A673 (cell line): Measurements from ENCODE around the gene KAZN. TPM values are rescaled to one million over a fixed set of nuclear protein-coding genes. Genes with fewer than 3 reads are reported as not detected.

Experiments used
- BruUV-seq: library from RNA; stranded (reverse); fragments of 400-500 nt; replicated peaks from 2 replicates; lab custom pipeline; 2021; lab: Mats Ljungman, UMichigan
- CTCF ChIA-PET: fragments of 300-600 bp; sonication (Branson Sonifier 250); formaldehyde crosslinking; loops from one replicate; lab custom pipeline; 2022; ENCODE audit warnings: antibody characterized with exemption; lab: Charles Lee
- POLR2A ChIA-PET: fragments of 300-600 bp; sonication (Branson Sonifier 250); formaldehyde crosslinking; loops from one replicate; lab custom pipeline; 2022; ENCODE audit warnings: antibody characterized with exemption; ENCODE audit not compliant: low non-redundant PET; lab: Charles Lee
- DNase-seq: peaks from one replicate; pipeline ENCODE4 v3.0.0-alpha.2; 2015; ENCODE audit warnings: low spot score
- H3K27ac ChIP-seq: fragments of 200-600 bp; sonication (generic); 2 replicates; pipeline ENCODE4 v1.5.1; 2016; ENCODE audit warnings: mixed run types, low read depth, mild to moderate bottlenecking, mixed read lengths, antibody characterized with exemption, low read length; ENCODE audit not compliant: poor library complexity, severe bottlenecking
- H3K27me3 ChIP-seq: fragments of 200-600 bp; sonication (generic); replicated peaks from 2 replicates; pipeline ENCODE4 v1.6.1; 2017; ENCODE audit warnings: mixed run types, low read depth, mild to moderate bottlenecking, mixed read lengths, antibody characterized with exemption, low read length; ENCODE audit not compliant: insufficient read depth, poor library complexity
- H3K36me3 ChIP-seq: fragments of 200-600 bp; sonication (generic); 2 replicates; pipeline ENCODE4 v1.6.1; 2016; ENCODE audit warnings: mixed run types, mild to moderate bottlenecking, mixed read lengths, antibody characterized with exemption, low read length; ENCODE audit not compliant: insufficient read depth, poor library complexity, severe bottlenecking
- H3K4me1 ChIP-seq: fragments of 200-600 bp; sonication (generic); 2 replicates; pipeline ENCODE4 v1.6.1; 2017; ENCODE audit warnings: mixed run types, mild to moderate bottlenecking, mixed read lengths, antibody characterized with exemption, low read length; ENCODE audit not compliant: insufficient read depth, poor library complexity, severe bottlenecking
- H3K4me3 ChIP-seq: fragments of 200-600 bp; sonication (generic); 2 replicates; pipeline ENCODE4 v1.5.1; 2016; ENCODE audit warnings: low read depth, mixed run types, mild to moderate bottlenecking, mixed read lengths, low read length; ENCODE audit not compliant: poor library complexity, severe bottlenecking
- H3K9me3 ChIP-seq: fragments of 200-600 bp; sonication (generic); 2 replicates; pipeline ENCODE4 v1.6.1; 2016; ENCODE audit warnings: mixed run types, low read depth, mild to moderate bottlenecking, mixed read lengths, antibody characterized with exemption, low read length; ENCODE audit not compliant: poor library complexity, severe bottlenecking
- CTCF ChIP-seq: fragments of 300-800, 200-600 bp; sonication (generic); conservative IDR thresholded peaks from 2 replicates; pipeline ENCODE4 v1.5.1; 2017; ENCODE audit warnings: low read depth, mild to moderate bottlenecking, antibody characterized with exemption, low read length, moderate library complexity, mixed read lengths
- EZH2 ChIP-seq: fragments of 200-600 bp; sonication (generic); IDR thresholded peaks from 2 replicates; pipeline ENCODE4 v1.6.1; 2017; ENCODE audit warnings: borderline replicate concordance, low read depth, mild to moderate bottlenecking, mixed read lengths, antibody characterized with exemption, low read length; ENCODE audit not compliant: poor library complexity, severe bottlenecking
- intact Hi-C: fragments of 100-400 bp; cut with micrococcal nuclease; formaldehyde crosslinking; loops from one replicate; pipeline ENCODE4 v1.10.0; 2022; ENCODE audit not compliant: unreplicated experiment
- total RNA-seq: library from RNA; stranded (reverse); gene quantifications from 2 replicates; pipeline ENCODE4 v1.2.3, GENCODE V29; 2021

The KAZN gene
- total RNA-seq, 1 experiment from 2014 or later, result 8.0 TPM

- no peak for DNase-seq
- no peaks in the 10 kb centered on the region for H3K36me3 ChIP-seq
- intact Hi-C loops, result loop anchor here (10.0 kb wide), 1 partner anchor 114 kb away; no protein-coding TSS in a partner anchor
- BruUV-seq, result no TSS peak
- ChIA-PET CTCF (no interaction called here), POLR2A (no interaction called here)
- H3K27me3 ChIP-seq, result no peaks in the 10 kb centered on the region
- no peak overlapping the region for H3K4me3 ChIP-seq
- H3K9me3 ChIP-seq, result no peaks in the 10 kb centered on the region
- no peak for TF ChIP-seq CTCF
- TF ChIP-seq EZH2, result no peak
- H3K27ac ChIP-seq, result no peak overlapping the region
- no peaks in the 10 kb centered on the region for H3K4me1 ChIP-seq
Measured at GRCh38 chr1:14910984-14911721, 312.7 kb downstream of the KAZN start.

- Histone ChIP-seq H3K27me3 (no peaks in the 10 kb centered on the region), H3K27ac (no peak overlapping the region), H3K9me3 (no peaks in the 10 kb centered on the region), H3K4me1 (no peaks in the 10 kb centered on the region), H3K4me3 (no peak overlapping the region), H3K36me3 (no peaks in the 10 kb centered on the region)
- DNase-seq, result no peak
- ChIA-PET CTCF (no interaction called here), POLR2A (no interaction called here)
- TF ChIP-seq EZH2, result no peak
- no peak for TF ChIP-seq CTCF
- no TSS peak for BruUV-seq
- intact Hi-C loops, result loop anchor here (10.0 kb wide), 1 partner anchor 112 kb away; no protein-coding TSS in a partner anchor
Measured at GRCh38 chr1:14912839-14913481, 314.5 kb downstream of the KAZN start.

- Histone ChIP-seq H3K27me3 (no peaks in the 10 kb centered on the region), H3K4me1 (no peaks in the 10 kb centered on the region), H3K9me3 (no peaks in the 10 kb centered on the region), H3K27ac (no peak overlapping the region), H3K4me3 (no peak overlapping the region), H3K36me3 (no peaks in the 10 kb centered on the region)
- intact Hi-C loops, result loop anchor here (10.0 kb wide), 1 partner anchor 111 kb away; no protein-coding TSS in a partner anchor
- TF ChIP-seq CTCF (no peak), EZH2 (no peak)
- no TSS peak for BruUV-seq
- no peak for DNase-seq
- CTCF ChIA-PET, result no interaction called here
- POLR2A ChIA-PET, result no interaction called here
Measured at GRCh38 chr1:14913482-14914177, 315.1 kb downstream of the KAZN start.
